GM21576 (cell line): ENCODE data around the gene TSC22D3.
A peak's percentile ranks its signal among the peaks of the same experiment; 100 is the strongest.
"Not testable (repeated sequence)": the region's sequence is repeated elsewhere in the genome, so short reads cannot be mapped to it uniquely, and the experiment has no call there.

Source experiments
- ATAC-seq: cut with Tn5 transposase; IDR thresholded peaks from one replicate; pipeline ENCODE4 v1.9.1; 2021; ENCODE audit warnings: mild to moderate bottlenecking, moderate library complexity; ENCODE audit not compliant: unreplicated experiment

The TSC22D3 gene

GRCh38 chrX:107775734-107776511 is at the start of gene TSC22D3:
Gene TSC22D3 (minus strand): TSS chrX:107775787. CDS start chrX:107775419, 368 bp downstream.
- ATAC-seq: peak; percentile 76

GRCh38 chrX:107823456-107823855 is 47.9 kb upstream of the TSC22D3 start:
- no peak for ATAC-seq

GRCh38 chrX:107823042-107823441 is 47.5 kb upstream of the TSC22D3 start:
- no peak for ATAC-seq

GRCh38 chrX:107818900-107819521 is 43.4 kb upstream of the TSC22D3 start:
- no peak for ATAC-seq

- not testable (repeated sequence) for ATAC-seq
Observed at GRCh38 chrX:107810053-107810452, 34.5 kb upstream of the TSC22D3 start.

GRCh38 chrX:107805179-107805578 is 29.6 kb upstream of the TSC22D3 start:
- ATAC-seq: no peak

- ATAC-seq: no peak
Observed at GRCh38 chrX:107804427-107804826, 28.8 kb upstream of the TSC22D3 start.

GRCh38 chrX:107787827-107788226 is 12.2 kb upstream of the TSC22D3 start:
- ATAC-seq: no peak

- no peak for ATAC-seq
Observed at GRCh38 chrX:107780525-107780924, 4.9 kb upstream of the TSC22D3 start.

GRCh38 chrX:107777536-107777832 is 1.9 kb upstream of the TSC22D3 start, which contains the start of gene NCBP2L:
Gene NCBP2L (plus strand): TSS chrX:107777733. CDS start chrX:107794221, 16,488 bp downstream.
- ATAC-seq: no peak

GRCh38 chrX:107776649-107777535 is 1.3 kb upstream of the TSC22D3 start:
- peak; percentile 77 for ATAC-seq

- peak; percentile 12 for ATAC-seq
Observed at GRCh38 chrX:107775000-107775733, 420 bp downstream of the TSC22D3 start.

GRCh38 chrX:107773906-107774435 is 1.6 kb downstream of the TSC22D3 start:
- no peak for ATAC-seq

GRCh38 chrX:107773206-107773605 is 2.4 kb downstream of the TSC22D3 start:
- no peak for ATAC-seq

GRCh38 chrX:107769581-107770317 is 5.8 kb downstream of the TSC22D3 start:
- ATAC-seq: no peak

- ATAC-seq: no peak
Observed at GRCh38 chrX:107768051-107768450, 7.5 kb downstream of the TSC22D3 start.

GRCh38 chrX:107766470-107767150 is 9.0 kb downstream of the TSC22D3 start:
- no peak for ATAC-seq

GRCh38 chrX:107764845-107765608 is 10.6 kb downstream of the TSC22D3 start:
- no peak for ATAC-seq

- no peak for ATAC-seq
Observed at GRCh38 chrX:107763647-107764046, 11.9 kb downstream of the TSC22D3 start.
